Islet precursor cell (in vitro differentiated cells): ENCODE results near the gene PLPPR2.
"Not testable (repeated sequence)": the region's sequence is repeated elsewhere in the genome, so short reads cannot be mapped to it uniquely, and the experiment has no call there.

Experiments used
- DNase-seq: peaks from one replicate; pipeline ENCODE4 v3.0.0-alpha.2; 2018

PLPPR2 gene, protein sequence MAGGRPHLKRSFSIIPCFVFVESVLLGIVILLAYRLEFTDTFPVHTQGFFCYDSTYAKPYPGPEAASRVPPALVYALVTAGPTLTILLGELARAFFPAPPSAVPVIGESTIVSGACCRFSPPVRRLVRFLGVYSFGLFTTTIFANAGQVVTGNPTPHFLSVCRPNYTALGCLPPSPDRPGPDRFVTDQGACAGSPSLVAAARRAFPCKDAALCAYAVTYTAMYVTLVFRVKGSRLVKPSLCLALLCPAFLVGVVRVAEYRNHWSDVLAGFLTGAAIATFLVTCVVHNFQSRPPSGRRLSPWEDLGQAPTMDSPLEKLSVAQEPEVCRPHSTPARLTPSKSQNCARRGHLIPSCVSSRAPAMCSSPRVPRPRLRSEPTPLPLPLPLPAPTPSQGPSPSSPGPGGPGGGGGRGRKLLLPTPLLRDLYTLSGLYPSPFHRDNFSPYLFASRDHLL

GRCh38 chr19:11355160-11356073 is at the start of gene PLPPR2:
Gene PLPPR2 (plus strand): TSS chr19:11355432. CDS start chr19:11357674, 2,242 bp downstream.
- DNase-seq, result peak; percentile 90

DNA sequence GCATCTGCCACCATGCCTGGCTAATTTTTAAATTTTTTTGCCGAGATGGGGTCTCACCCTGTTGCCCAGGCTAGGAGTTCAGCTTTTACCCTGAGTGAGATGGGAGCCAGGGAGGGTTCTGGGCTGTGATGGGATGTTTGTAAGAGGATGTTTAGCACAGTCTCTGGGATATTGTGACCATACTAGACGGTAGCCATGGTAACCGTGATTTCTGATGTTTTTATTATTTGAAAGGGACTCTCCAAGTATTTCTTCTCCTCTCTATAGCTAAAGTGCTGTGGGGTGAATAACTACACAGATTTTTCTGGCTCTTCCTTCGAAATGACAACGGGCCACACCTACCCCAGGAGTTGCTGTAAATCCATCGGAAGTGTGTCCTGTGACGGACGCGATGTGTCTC is 48.9 kb upstream of the PLPPR2 start:
- DNase-seq, result no peak

GRCh38 chr19:11320278-11320995 is 34.8 kb upstream of the PLPPR2 start:
- not testable (repeated sequence) for DNase-seq

DNA sequence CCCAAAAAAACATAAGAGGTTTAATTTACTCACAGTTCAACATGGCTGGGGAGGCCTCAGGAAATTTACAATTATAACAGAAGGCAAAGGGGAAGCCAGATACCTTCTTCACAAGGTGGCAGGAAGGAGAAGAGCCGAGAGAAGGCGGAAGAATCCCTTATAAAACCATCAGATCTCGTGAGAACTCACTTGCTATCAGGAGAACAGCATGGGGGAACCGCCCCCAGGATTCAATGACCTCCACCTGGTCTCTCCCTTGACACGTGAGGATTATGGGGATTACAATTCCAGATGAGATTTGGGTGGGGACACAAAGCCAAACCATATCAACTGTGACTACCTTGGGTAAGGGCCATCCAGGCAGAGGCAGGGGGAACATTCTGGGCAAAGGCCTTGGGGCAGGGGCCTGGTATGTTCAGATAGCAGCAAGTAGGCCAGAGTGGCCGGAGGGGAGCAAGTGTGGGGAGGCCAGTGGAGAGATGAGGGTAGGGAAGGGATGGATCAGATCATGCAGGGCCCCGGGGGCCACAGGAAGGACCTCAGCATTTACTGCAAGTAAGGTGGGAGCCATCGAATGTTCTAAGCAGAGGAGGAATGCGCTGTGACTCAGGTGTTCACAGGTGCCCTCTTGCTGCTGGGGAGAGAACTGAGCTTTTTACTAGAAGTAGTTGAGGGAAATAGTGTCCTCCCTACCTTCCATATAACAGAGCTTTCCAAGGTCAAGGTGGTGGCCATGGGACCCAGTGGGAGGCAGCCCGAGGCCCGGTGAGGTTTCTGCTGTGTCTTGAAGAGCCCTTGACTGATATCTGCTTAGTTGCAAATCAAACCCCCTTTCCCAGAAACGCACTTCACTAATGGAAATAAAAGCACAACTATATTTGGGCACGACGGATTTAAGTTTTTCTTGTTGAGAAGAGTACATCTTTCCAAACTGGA is 33.8 kb upstream of the PLPPR2 start:
- DNase-seq, result no peak

GRCh38 chr19:11322269-11323024 is 32.8 kb upstream of the PLPPR2 start:
- no peak for DNase-seq

DNA sequence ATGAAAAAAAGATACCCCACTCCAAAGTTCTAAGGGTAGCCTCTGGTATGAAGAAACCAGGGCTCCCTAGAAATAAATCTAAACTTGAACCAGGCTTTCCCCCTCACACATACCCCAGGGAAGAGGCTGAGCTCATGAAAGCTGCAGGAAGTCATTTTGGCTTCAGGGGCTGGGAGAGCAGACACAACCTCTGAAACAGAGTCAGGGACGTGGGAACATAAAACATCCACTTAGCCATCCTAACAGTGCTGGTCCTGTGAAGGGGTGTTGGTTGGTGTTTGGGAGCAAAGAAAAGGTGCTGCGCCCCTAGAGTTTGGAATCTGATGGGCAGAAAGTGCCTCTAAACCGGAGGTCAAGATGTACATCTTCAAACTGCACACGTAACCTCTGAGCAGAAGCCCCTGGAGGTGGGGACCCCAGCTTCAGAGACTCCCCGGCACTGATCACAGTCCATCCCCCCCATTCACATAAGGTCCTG is 31.6 kb upstream of the PLPPR2 start:
- DNase-seq, result no peak

DNA sequence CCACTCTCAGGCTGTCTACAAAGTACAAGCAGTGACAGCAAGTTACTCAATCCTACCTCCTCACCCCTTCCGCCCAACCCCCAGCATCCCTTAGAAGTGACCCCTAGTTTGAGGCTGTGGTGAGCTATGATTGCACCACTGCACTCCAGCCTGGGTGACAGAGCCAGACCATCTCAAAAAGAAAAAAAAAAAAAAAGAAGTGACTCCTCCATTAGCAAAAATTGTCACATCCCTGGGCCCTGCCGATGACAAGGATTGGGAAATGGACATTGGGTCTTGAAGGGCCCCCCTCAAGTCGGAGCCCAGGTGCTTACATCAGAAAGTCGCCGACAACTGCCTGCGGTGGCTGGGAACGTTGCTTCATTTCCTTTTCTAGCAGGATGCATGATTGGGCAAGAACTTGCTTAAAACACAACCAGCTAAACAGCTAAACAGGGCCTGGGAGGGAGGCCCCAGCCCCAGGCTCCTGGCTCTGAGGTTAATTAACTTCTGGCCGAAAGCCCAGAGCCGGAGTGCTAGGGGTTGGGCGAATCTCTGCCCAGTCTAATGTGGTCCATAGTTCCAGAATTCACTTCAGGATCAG is 31.1 kb upstream of the PLPPR2 start:
- peak; percentile 73 for DNase-seq

DNA sequence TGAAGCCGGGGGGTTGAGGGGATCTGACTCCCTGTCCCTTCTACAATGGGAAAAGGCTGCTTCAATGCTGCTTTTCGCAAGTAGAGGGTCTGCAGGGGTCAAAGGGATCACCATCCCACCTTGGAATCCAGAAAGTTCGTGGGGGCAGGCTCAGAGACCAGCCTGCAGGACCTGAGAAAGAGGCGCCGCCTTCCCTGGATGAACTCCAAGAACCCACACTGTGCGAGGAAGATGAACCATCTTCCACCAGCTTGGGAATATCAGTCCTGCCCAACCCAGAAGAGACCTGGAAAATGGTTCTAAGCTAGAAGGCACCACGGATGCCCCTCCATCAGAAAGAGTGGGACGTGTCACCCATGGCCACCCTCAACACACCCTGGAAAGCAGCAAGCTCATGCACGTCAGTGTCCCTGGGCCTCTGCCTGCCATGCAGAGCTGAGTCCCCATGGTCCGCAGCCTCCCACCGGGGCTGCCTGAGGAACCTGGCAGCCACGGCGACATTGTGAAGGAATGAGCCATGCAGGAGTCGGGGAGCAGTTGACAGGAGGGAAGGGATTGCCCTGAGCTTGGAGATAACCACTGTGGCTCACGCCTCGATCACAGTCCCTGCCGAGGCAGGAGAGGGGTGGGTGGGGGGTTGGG is 30.4 kb upstream of the PLPPR2 start:
- DNase-seq, result no peak

DNA sequence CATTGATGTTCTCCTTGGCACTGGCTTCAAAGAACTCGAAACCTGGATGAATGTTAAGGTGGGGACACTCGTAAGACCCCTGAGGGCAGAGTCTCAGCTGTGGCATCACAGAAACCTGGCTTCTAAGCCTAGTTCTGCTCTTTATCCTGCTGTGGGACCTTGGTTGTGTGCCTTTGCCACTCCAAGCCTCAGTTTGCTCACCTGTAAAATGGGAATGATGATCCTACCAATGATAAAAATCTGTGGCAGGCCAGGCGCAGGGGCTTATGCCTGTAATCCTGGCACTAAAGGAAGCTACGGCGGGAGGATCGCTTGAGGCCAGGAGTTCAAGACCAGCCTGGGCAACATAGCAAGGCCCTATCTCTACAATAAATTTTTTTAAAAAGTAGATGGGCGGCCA is 29.7 kb upstream of the PLPPR2 start:
- DNase-seq, result no peak

DNA sequence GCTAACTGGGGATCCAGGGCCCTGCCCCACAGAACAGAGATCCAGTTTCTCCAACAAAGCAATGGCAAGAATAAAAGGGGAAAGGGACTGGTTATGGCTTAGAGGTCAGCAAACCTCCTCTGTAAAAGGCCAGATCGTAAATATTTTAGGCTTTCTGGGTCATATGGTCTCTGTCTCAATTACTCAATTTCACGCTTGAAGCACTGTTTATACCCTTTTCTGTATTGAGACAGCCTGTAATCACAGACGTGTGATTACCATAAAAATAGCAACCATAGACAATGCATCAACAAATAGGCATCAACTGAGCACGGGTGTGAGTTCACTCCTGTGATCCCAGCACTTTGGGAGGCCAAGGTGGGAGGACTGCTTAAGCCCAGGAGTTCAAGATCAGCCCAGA is 25.1 kb upstream of the PLPPR2 start:
- no peak for DNase-seq

GRCh38 chr19:11331502-11331901 is 23.7 kb upstream of the PLPPR2 start:
- DNase-seq, result no peak

- DNase-seq, result no peak
Measured at GRCh38 chr19:11332822-11333221, 22.4 kb upstream of the PLPPR2 start.

GRCh38 chr19:11333838-11334237 is 21.4 kb upstream of the PLPPR2 start:
- DNase-seq, result not testable (repeated sequence)

- no peak for DNase-seq
Measured at GRCh38 chr19:11335449-11336146, 19.6 kb upstream of the PLPPR2 start.

DNA sequence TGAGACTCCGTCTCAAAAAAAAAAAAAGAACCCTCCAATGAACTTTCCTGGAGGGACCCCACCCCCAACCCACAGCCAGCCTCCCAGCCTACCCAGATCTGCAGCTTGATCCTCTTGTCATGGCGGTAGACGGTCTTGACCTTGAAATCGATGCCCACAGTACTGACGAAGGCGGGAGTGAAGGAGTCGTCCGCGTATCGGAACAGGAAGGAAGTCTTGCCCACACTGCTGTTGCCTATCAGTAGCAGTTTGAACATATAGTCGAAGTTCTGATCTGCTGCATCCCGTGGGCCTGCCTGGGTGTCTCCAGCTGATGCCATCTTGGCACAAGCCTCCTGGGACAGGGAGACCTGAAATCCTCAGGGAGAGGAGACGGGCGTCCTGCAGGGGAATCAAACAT is 18.2 kb upstream of the PLPPR2 start:
- DNase-seq, result no peak

GRCh38 chr19:11338121-11338520 is 17.1 kb upstream of the PLPPR2 start:
- no peak for DNase-seq

GRCh38 chr19:11338569-11339253 is 16.5 kb upstream of the PLPPR2 start:
- DNase-seq, result no peak

- DNase-seq, result peak; percentile 97
Measured at GRCh38 chr19:11339254-11340098, 15.8 kb upstream of the PLPPR2 start, which contains the start of gene RAB3D. Gene RAB3D (minus strand): TSS chr19:11339657. CDS start chr19:11337399, 2,258 bp downstream.
